Measurements from ENCODE around the gene EGFL7.

DNA sequence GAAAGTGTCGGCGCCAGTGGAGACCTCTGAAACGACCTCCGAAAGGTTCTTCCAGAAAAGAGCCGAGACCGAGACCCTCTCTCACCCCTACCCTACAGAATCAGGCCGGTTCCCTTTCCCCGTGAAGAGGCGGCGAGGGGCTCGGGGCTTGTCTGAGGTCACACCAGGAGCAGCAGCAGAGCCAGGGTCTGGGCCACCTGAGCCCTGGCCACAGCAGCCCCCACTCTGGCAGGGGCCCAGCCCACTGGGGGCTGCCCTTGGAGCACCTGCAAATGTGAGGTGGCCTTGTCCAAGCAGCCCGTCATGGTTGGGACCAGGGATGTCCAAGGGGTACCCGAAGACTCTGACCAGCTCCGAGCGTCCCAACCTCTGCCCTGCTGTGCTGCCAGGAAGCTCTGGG lies 15.3 kb downstream of the EGFL7 start:
- TF ChIP-seq ZNF621 (tag by site-specific recombination; IDR thresholded peaks at IDR 0.05) (no peak), ZNF10 (tag by site-specific recombination; IDR thresholded peaks at IDR 0.05) (no peak), ZNF274 (IDR thresholded peaks at IDR 0.05; ENCODE audit: low read length) (no peak), ZNF274 (tag by site-specific recombination; IDR thresholded peaks at IDR 0.05; ENCODE audit: borderline replicate concordance) (no peak), KLF1 (tag by site-specific recombination; IDR thresholded peaks at IDR 0.05) (no peak), ZNF157 (tag by site-specific recombination; IDR thresholded peaks at IDR 0.05) (no peak), ZNF266 (tag by site-specific recombination; IDR thresholded peaks at IDR 0.05; ENCODE audit: low read depth) (no peak), ZSCAN23 (tag by site-specific recombination; IDR thresholded peaks at IDR 0.05) (no peak), ZNF223 (tag by site-specific recombination; IDR thresholded peaks at IDR 0.05) (no peak), ZNF548 (tag by site-specific recombination; IDR thresholded peaks at IDR 0.05) (no peak), GLIS2 (tag by site-specific recombination; IDR thresholded peaks at IDR 0.05) (no peak)
- TF ChIP-seq, protein P1, sequence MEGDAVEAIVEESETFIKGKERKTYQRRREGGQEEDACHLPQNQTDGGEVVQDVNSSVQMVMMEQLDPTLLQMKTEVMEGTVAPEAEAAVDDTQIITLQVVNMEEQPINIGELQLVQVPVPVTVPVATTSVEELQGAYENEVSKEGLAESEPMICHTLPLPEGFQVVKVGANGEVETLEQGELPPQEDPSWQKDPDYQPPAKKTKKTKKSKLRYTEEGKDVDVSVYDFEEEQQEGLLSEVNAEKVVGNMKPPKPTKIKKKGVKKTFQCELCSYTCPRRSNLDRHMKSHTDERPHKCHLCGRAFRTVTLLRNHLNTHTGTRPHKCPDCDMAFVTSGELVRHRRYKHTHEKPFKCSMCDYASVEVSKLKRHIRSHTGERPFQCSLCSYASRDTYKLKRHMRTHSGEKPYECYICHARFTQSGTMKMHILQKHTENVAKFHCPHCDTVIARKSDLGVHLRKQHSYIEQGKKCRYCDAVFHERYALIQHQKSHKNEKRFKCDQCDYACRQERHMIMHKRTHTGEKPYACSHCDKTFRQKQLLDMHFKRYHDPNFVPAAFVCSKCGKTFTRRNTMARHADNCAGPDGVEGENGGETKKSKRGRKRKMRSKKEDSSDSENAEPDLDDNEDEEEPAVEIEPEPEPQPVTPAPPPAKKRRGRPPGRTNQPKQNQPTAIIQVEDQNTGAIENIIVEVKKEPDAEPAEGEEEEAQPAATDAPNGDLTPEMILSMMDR (tag by site-specific recombination; IDR thresholded peaks at IDR 0.05): no peak
- TF ChIP-seq, protein P2, sequence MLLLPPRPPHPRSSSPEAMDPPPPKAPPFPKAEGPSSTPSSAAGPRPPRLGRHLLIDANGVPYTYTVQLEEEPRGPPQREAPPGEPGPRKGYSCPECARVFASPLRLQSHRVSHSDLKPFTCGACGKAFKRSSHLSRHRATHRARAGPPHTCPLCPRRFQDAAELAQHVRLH (tag by site-specific recombination; IDR thresholded peaks at IDR 0.05): no peak

All from HEK293 (cell line).